ENCODE data around the gene ANXA6.

DNA sequence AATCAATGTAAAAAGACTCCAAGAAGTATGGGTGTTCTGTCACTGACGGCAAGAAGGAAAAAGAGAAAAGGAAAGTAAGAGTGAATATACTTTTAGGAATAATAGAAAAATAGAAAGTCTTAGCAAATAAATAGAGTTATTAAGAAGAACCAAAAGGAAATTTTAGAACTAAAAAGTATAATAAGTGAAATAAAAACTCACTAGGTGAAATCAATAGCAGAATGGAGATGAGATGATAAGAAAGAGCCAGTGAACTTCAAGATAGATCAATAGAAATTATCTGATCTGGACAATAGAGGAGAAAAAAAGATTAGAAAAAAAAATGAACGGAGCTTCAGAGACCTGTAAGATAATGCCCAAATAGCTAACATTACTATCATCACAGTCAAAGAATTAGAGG lies 31.6 kb upstream of the ANXA6 start:
- TF ChIP-seq YY1 (IDR thresholded peaks at IDR 0.05; ENCODE audit: insufficient read depth, insufficient read length), result no peak
- no peak for TF ChIP-seq ZNF274 (IDR thresholded peaks at IDR 0.05; ENCODE audit: low read depth, low read length)
- TF ChIP-seq SUZ12 (IDR thresholded peaks at IDR 0.05; ENCODE audit: extremely low read depth, insufficient read depth, insufficient read length), result no peak

Measured in NT2/D1 (cell line).